OCI-LY3 (cell line): ENCODE measurements around the gene DUS2.

Experiments
- CTCF ChIP-seq: fragments of 200-600, 300-600 bp; sonication (generic); IDR thresholded peaks from 2 replicates; pipeline ENCODE4 v1.5.1; 2014; ENCODE audit warnings: antibody characterized with exemption, low read length, low read depth
- EZH2phosphoT487 ChIP-seq: fragments of 200-600 bp; shearing (Covaris generic); IDR thresholded peaks from 2 replicates; pipeline ENCODE4 v1.6.1; 2018; ENCODE audit warnings: antibody characterized with exemption, mixed run types, low read depth

GRCh38 chr16:68037841-68038597, 14.9 kb downstream of the DUS2 start:
- TF ChIP-seq CTCF (no peak), EZH2phosphoT487 (no peak)
